ENCODE measurements around the gene GGA3. TPM values are rescaled to one million over a fixed set of nuclear protein-coding genes. Genes with fewer than 3 reads are reported as not detected.
A peak's percentile ranks its signal among the peaks of the same experiment; 100 is the strongest.

Gene GGA3
- total and polyA plus RNA-seq, 11 donors: 13.0 to 31.0 (median 22.4) TPM

DNA sequence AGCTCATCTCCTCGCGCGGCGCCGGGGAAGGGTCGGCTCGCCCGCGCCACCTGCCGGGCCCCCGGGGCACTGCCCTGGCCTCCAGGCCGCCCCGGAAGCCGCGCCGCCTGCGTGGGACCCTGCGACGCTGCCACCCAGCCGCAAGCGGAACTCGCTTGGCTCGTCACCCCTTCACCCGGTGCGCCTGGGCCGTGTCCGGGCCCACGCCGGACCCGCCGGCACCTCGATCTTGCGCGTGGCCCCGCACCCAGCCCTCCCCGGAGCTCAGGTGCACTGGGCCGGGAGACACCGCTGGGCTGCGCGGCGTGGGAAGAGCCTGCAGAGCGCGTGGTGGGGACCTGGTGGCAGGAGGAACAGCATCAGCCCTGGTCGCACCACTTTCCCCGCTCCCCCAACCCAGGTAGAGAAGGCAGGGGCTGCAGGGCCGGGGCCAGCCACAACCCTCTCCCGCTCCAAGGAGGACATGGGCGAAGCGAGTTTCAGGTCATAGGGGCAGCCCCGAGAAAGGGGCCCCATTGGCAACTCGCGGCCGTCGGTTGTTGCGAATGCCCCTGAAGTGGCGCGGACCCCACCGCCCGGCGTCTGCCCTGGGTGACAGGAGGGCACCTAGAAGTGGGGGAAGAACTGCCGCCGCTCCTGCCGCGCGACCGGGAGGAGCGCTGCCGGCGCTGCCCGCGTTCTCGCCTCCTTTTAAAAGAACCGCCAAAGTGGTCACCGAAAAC lies 10.0 kb upstream of the GGA3 start:
- TF ChIP-seq, protein P1, sequence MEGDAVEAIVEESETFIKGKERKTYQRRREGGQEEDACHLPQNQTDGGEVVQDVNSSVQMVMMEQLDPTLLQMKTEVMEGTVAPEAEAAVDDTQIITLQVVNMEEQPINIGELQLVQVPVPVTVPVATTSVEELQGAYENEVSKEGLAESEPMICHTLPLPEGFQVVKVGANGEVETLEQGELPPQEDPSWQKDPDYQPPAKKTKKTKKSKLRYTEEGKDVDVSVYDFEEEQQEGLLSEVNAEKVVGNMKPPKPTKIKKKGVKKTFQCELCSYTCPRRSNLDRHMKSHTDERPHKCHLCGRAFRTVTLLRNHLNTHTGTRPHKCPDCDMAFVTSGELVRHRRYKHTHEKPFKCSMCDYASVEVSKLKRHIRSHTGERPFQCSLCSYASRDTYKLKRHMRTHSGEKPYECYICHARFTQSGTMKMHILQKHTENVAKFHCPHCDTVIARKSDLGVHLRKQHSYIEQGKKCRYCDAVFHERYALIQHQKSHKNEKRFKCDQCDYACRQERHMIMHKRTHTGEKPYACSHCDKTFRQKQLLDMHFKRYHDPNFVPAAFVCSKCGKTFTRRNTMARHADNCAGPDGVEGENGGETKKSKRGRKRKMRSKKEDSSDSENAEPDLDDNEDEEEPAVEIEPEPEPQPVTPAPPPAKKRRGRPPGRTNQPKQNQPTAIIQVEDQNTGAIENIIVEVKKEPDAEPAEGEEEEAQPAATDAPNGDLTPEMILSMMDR (IDR thresholded peaks at IDR 0.05): peak; percentile 37 to 95 (median 83)
- TF ChIP-seq POLR2A (IDR thresholded peaks at IDR 0.05): peak in 1 of 2 donors; percentile 38
- no peaks in the 10 kb centered on the region for H3K9me3 ChIP-seq
- DNase-seq (peak; percentile 82 to 92 (median 86)), ATAC-seq (peak; percentile 32 to 83 (median 72))
- H3K4me1 ChIP-seq: peaks cover 0 to 53% (median 22%) of the 10 kb centered on the region in 12 donors
- no peaks in the 10 kb centered on the region for H3K27me3 ChIP-seq
- H3K4me3 ChIP-seq: peak overlapping the region; percentile 62 to 99 (median 95)
- peak overlapping the region; percentile 84 to 98 (median 92) for H3K27ac ChIP-seq
- WGBS, 4 donors: 0 to 1% (median 1%) methylated on average over 23 to 74 of the region's 74 CpGs
- peaks cover 0 to 33% (median 7%) of the 10 kb centered on the region in 9 donors for H3K36me3 ChIP-seq
- intact Hi-C loops (cut with DNase I): loop anchor here in 2 of 10 donors (2.0 to 10.0 kb wide), 4 partner anchors 63 to 316 kb away; partner anchors contain the start of gene MYO15B (in 1 of the 2)

DNA sequence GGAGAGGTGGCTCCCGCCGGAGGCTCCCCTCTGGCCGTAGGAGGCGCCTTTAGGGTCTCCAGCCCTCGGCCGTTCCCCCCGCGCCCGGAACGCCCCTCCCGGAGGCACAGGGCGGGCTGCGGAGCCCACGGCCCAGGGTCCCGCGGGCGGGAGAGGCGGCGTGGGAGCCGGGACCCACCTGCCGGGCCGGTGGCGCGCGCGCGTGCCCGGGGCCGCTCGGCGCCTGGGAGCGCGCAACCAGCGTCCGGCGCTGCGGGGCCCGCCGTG lies 9.5 kb upstream of the GGA3 start, which contains the start of gene MIF4GD:
TSS of gene MIF4GD (minus strand) at position 266 of the 267 bp plus-strand sequence. CDS start 1,036 bp downstream, outside the sequence.
- H3K4me3 ChIP-seq: peak within 1 kb of the TSS; percentile 62 to 99 (median 95)
- H3K27me3 ChIP-seq: no peaks in the 10 kb centered on the region
- intact Hi-C loops (cut with DNase I): loop anchor here in 2 of 10 donors (2.0 to 10.0 kb wide), 4 partner anchors 64 to 316 kb away; partner anchors contain the start of gene MYO15B (in 1 of the 2)
- H3K9me3 ChIP-seq: no peaks in the 10 kb centered on the region
- H3K4me1 ChIP-seq: peaks cover 0 to 56% (median 22%) of the 10 kb centered on the region in 12 donors
- peaks cover 0 to 38% (median 12%) of the 10 kb centered on the region in 9 donors for H3K36me3 ChIP-seq
- ATAC-seq (no peak), DNase-seq (no peak)
- H3K27ac ChIP-seq: peak within 1 kb of the TSS; percentile 86 to 98 (median 95)
- 0% methylated on average over 19 to 39 of the region's 39 CpGs; no CpG with 5 or more reads in 1 of the 4 donors for WGBS, 4 donors
- TF ChIP-seq POLR2A (IDR thresholded peaks at IDR 0.05): no peak
- TF ChIP-seq, protein P1 (IDR thresholded peaks at IDR 0.05): no peak

DNA sequence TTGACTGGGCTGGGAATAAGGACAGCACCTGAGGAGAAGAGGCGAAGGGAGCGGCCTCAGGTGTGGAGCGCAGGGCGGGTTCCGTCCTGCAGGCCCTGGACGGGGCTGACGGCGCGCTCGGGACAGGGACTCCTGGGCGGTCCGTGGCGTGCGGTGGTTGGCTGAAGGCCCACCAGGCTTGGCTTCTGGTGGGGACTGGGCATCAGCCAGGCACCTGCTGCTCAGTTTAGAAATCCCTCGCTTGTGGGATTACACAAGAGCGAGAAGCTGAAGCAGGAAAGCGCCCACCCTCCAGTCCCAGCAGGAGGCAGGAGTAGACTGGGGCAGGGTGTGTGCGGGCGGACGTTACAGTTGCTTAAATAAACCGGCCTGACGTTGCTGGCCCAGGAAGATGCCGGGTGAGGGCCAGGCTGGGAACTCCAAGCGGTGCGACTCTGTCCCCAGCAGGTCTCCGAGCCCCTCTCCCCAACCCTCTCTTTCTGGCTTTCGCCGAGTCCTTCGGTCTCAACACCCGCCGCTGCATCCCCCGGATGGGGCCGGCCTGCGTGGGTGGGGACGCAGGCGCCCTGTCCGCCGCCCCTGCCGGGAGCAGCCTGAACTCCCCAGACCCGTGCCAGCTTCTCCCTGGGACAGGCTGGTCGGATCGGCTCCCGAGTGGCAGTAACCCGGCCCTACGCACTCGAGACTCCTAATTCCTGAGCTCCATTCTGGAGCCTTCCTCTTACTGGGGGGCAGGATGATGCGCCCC lies 9.0 kb upstream of the GGA3 start:
- TF ChIP-seq, protein P1 (IDR thresholded peaks at IDR 0.05): peak in 5 of 12 donors; percentile 15 to 46 (median 33)
- TF ChIP-seq POLR2A (IDR thresholded peaks at IDR 0.05): peak in 1 of 2 donors; percentile 6
- peak; percentile 33 to 72 (median 61) for ATAC-seq
- Histone ChIP-seq H3K4me3 (peak overlapping the region; percentile 52 to 99 (median 95)), H3K9me3 (no peaks in the 10 kb centered on the region), H3K36me3 (peaks cover 0 to 43% (median 17%) of the 10 kb centered on the region in 9 donors), H3K27ac (peak overlapping the region; percentile 86 to 98 (median 95)), H3K4me1 (peaks cover 0 to 60% (median 22%) of the 10 kb centered on the region in 12 donors), H3K27me3 (no peaks in the 10 kb centered on the region)
- DNase-seq: peak; percentile 72 to 82 (median 74)
- 1 to 3% (median 1%) methylated on average over 15 to 47 of the region's 47 CpGs for WGBS, 4 donors
- intact Hi-C loops (cut with DNase I): loop anchor here in 2 of 10 donors (2.0 to 10.0 kb wide), 4 partner anchors 64 to 317 kb away; partner anchors contain the start of gene MYO15B (in 1 of the 2)

Measured in heart left ventricle (tissue), 16 donors.